GM18867 (cell line): Measurements from ENCODE around the gene CRTC3.
A peak's percentile ranks its signal among the peaks of the same experiment; 100 is the strongest.

Experiments used
- ATAC-seq: cut with Tn5 transposase; IDR thresholded peaks from one replicate; pipeline ENCODE4 v1.9.1; 2021; ENCODE audit warnings: mild to moderate bottlenecking, moderate library complexity; ENCODE audit not compliant: unreplicated experiment

The CRTC3 gene

GRCh38 chr15:90561344-90562244 is 31.9 kb downstream of the CRTC3 start:
- no peak for ATAC-seq

GRCh38 chr15:90562669-90563068 is 32.9 kb downstream of the CRTC3 start:
- no peak for ATAC-seq

GRCh38 chr15:90563463-90563862 is 33.7 kb downstream of the CRTC3 start:
- ATAC-seq: peak; percentile 49

GRCh38 chr15:90564051-90564450 is 34.3 kb downstream of the CRTC3 start:
- peak; percentile 52 for ATAC-seq

GRCh38 chr15:90564590-90564989 is 34.9 kb downstream of the CRTC3 start:
- no peak for ATAC-seq

GRCh38 chr15:90565866-90566265 is 36.1 kb downstream of the CRTC3 start:
- no peak for ATAC-seq

GRCh38 chr15:90570643-90571042 is 40.9 kb downstream of the CRTC3 start:
- no peak for ATAC-seq

GRCh38 chr15:90571063-90571541 is 41.4 kb downstream of the CRTC3 start:
- peak; percentile 59 for ATAC-seq

GRCh38 chr15:90572893-90573292 is 43.2 kb downstream of the CRTC3 start:
- ATAC-seq: no peak

GRCh38 chr15:90576711-90577389 is 47.1 kb downstream of the CRTC3 start:
- ATAC-seq: no peak

GRCh38 chr15:90579213-90579612 is 49.5 kb downstream of the CRTC3 start:
- no peak for ATAC-seq

GRCh38 chr15:90580099-90580498 is 50.4 kb downstream of the CRTC3 start:
- ATAC-seq: no peak

GRCh38 chr15:90580541-90580940 is 50.8 kb downstream of the CRTC3 start:
- no peak for ATAC-seq

GRCh38 chr15:90580946-90581345 is 51.2 kb downstream of the CRTC3 start:
- ATAC-seq: no peak

- no peak for ATAC-seq
Observed at GRCh38 chr15:90581771-90582352, 52.1 kb downstream of the CRTC3 start.

GRCh38 chr15:90582553-90582952 is 52.8 kb downstream of the CRTC3 start:
- no peak for ATAC-seq

- ATAC-seq: no peak
Observed at GRCh38 chr15:90583471-90584252, 53.9 kb downstream of the CRTC3 start.

GRCh38 chr15:90584841-90585240 is 55.1 kb downstream of the CRTC3 start:
- ATAC-seq: no peak

- no peak for ATAC-seq
Observed at GRCh38 chr15:90585863-90586262, 56.1 kb downstream of the CRTC3 start.

- no peak for ATAC-seq
Observed at GRCh38 chr15:90586948-90587347, 57.2 kb downstream of the CRTC3 start.

GRCh38 chr15:90588427-90588826 is 58.7 kb downstream of the CRTC3 start:
- ATAC-seq: no peak
